K562 (cell line): Measurements from ENCODE around the gene LILRB3. TPM values are rescaled to one million over a fixed set of nuclear protein-coding genes. Genes with fewer than 3 reads are reported as not detected.
A peak's percentile ranks its signal among the peaks of the same experiment; 100 is the strongest.

Experiments
- CREBBP ChIP-seq: IDR thresholded peaks from one replicate; pipeline ENCODE4 v1.6.1; 2012; ENCODE audit warnings: low read depth, mild to moderate bottlenecking, control low read depth, inconsistent platforms, low read length
- ELK3 ChIP-seq: fragments of 450-650 bp; formaldehyde crosslinking; IDR thresholded peaks from 2 replicates; pipeline ENCODE4 v1.4.0; 2020; ENCODE audit warnings: mild to moderate bottlenecking
- ESRRA ChIP-seq: fragments of 450-650 bp; IDR thresholded peaks from 2 replicates; pipeline ENCODE4 v1.6.1; 2014; ENCODE audit warnings: low read depth, mild to moderate bottlenecking, moderate library complexity, borderline replicate concordance
- ETV5 ChIP-seq: sonication (generic); formaldehyde crosslinking; IDR thresholded peaks from 2 replicates; pipeline ENCODE4 v1.4.0; 2020; ENCODE audit warnings: low read depth, mild to moderate bottlenecking, missing genetic modification reagents
- HSF4 ChIP-seq: fragments of 250-450 bp; sonication (Bioruptor Pico); IDR thresholded peaks from 2 replicates; pipeline ENCODE4 v2.1.2; 2022; ENCODE audit warnings: mild to moderate bottlenecking, moderate library complexity, borderline replicate concordance
- NFIC ChIP-seq: fragments of 450-650 bp; IDR thresholded peaks from 2 replicates; pipeline ENCODE4 v1.6.1; 2017; ENCODE audit warnings: mild to moderate bottlenecking, inconsistent platforms
- PRDM10 ChIP-seq: fragments of 450-650 bp; IDR thresholded peaks from 2 replicates; pipeline ENCODE4 v1.6.1; 2018; ENCODE audit not compliant: partially characterized antibody
- PRPF4 ChIP-seq: fragments of 200-400 bp; formaldehyde crosslinking; IDR thresholded peaks from one replicate; pipeline ENCODE4 v1.6.1; 2017; ENCODE audit warnings: low read length, low read depth, mild to moderate bottlenecking; ENCODE audit not compliant: insufficient read depth, poor library complexity, severe bottlenecking
- RBM17 ChIP-seq: fragments of 200-400 bp; formaldehyde crosslinking; IDR thresholded peaks from 2 replicates; pipeline ENCODE4 v1.6.1; 2017; ENCODE audit warnings: low read depth, mild to moderate bottlenecking, low read length, borderline replicate concordance
- RCOR1 ChIP-seq, 2 experiments: IDR thresholded peaks; 2 replicates each; pipeline ENCODE4 v1.6.1; 2012; ENCODE audit warnings: low read depth in 2 of 2, low read length in 2 of 2, borderline replicate concordance in 1 of 2, improper control_type of control experiment in 1 of 2
- RHOXF2B ChIP-seq: fragments of 250-450 bp; sonication (Bioruptor Pico); conservative IDR thresholded peaks from 2 replicates; pipeline ENCODE4 v1.5.1; 2021
- SIRT6 ChIP-seq: IDR thresholded peaks from one replicate; pipeline ENCODE4 v1.6.1; 2012; ENCODE audit warnings: low read depth, mild to moderate bottlenecking, control low read depth, inconsistent platforms, low read length, moderate library complexity
- SMARCA4 ChIP-seq: fragments of 450-650 bp; IDR thresholded peaks from 2 replicates; pipeline ENCODE4 v1.6.1; 2016
- SP1 ChIP-seq: sonication (generic); formaldehyde crosslinking; IDR thresholded peaks from 2 replicates; pipeline ENCODE4 v1.8.1; 2022; ENCODE audit warnings: mild to moderate bottlenecking, missing genetic modification reagents
- TBL1XR1 ChIP-seq, 2 experiments: IDR thresholded peaks; 2 replicates each; pipeline ENCODE4 v1.6.1; 2012; ENCODE audit warnings: improper control_type of control experiment in 2 of 2, low read length in 2 of 2, mild to moderate bottlenecking in 1 of 2
- TEAD4 ChIP-seq, 2 experiments: sonication (generic) in 1 of 2; formaldehyde crosslinking in 1 of 2; IDR thresholded peaks; 2 replicates each; pipeline versions ENCODE4 v1.6.1 to v1.8.0; 2012 to 2022; ENCODE audit warnings: borderline replicate concordance in 1 of 2, inconsistent platforms in 1 of 2, low read length in 1 of 2, mild to moderate bottlenecking in 1 of 2, missing genetic modification reagents in 1 of 2
- polyA plus RNA-seq, 8 experiments: library from polyadenylated mRNA; depleted of rRNA in 4 of 8; stranded (reverse) in 5 of 8; unstranded in 3 of 8; fragments of >200 nt; fragmentation: Nextera tagmentation in 2 of 8; fragmentation: Illumina TruSeq in 1 of 8; extraction: Ambion mirVana in 2 of 8; extraction: Trizol in 1 of 8; gene quantifications; 2 replicates each; pipeline versions ENCODE4 v1.2.1 to v1.2.3, GENCODE V29; 2011 to 2014; ENCODE audit warnings: inconsistent platforms in 1 of 8, missing spikeins in 1 of 8
- total RNA-seq, 7 experiments: library from RNA; depleted of rRNA in 6 of 7; stranded (reverse); fragments of >200 nt in 6 of 7; fragmentation: Illumina TruSeq in 2 of 7; extraction: Trizol in 2 of 7; gene quantifications; 2 replicates each; pipeline versions ENCODE4 v1.2.1 to v1.2.3, GENCODE V29; 2011 to 2021; ENCODE audit warnings: low replicate concordance in 1 of 7
- TF ChIP-seq, protein P1 (sequence below): IDR thresholded peaks from 2 replicates; pipeline ENCODE4 v1.6.1; 2011; ENCODE audit warnings: borderline replicate concordance, low read depth, mild to moderate bottlenecking, moderate library complexity, low read length; ENCODE audit not compliant: insufficient read depth, poor library complexity, severe bottlenecking

LILRB3 gene
- total and polyA plus RNA-seq, 9 of the 15 experiments (the other 6 are each of a cell fraction or from before 2014, with no cell fraction given), result 0.01 to 0.09 TPM; not detected in 7

GRCh38 chr19:54231077-54231931, 8.5 kb upstream of the LILRB3 start (continued):
- no peak for TF ChIP-seq ELK3 (CRISPR knock-in tag)
- TF ChIP-seq ESRRA, result 0 out of 2 replicates have a peak, but pooled peaks have one; percentile 22
- 0 out of 2 replicates have a peak, but pooled peaks have one; percentile 24 for TF ChIP-seq SP1 (CRISPR knock-in tag)
- no peak for TF ChIP-seq SIRT6
- peak; percentile 26 to 91; a peak in 2 of 4 replicates for TF ChIP-seq RCOR1 (IDR thresholded peaks at IDR 0.05; ENCODE audit: borderline replicate concordance in 1 of 2, low read depth in 2 of 2, low read length in 2 of 2)
- TF ChIP-seq CREBBP, result no peak
- no peak for TF ChIP-seq PRPF4
- TF ChIP-seq PRDM10, result peak; percentile 5
- TF ChIP-seq SMARCA4, result peak; percentile 51
- peak; percentile 93 for TF ChIP-seq NFIC
- no peak for TF ChIP-seq HSF4 (CRISPR knock-in tag)
- no peak for TF ChIP-seq RHOXF2B (CRISPR knock-in tag)
- peak in 1 of 2 experiments; percentile 68; a peak in 1 of 4 replicates for TF ChIP-seq TBL1XR1 (IDR thresholded peaks at IDR 0.05; ENCODE audit: low read length in 2 of 2)
- peak; percentile 45 for TF ChIP-seq TEAD4 (IDR thresholded peaks at IDR 0.05; ENCODE audit: low read length)
- no peak for TF ChIP-seq TEAD4 (CRISPR knock-in tag; IDR thresholded peaks at IDR 0.05; ENCODE audit: borderline replicate concordance)
- no peak for TF ChIP-seq RBM17
- TF ChIP-seq ETV5, result peak; percentile 15; the same call in 1 of the 2 replicates
- TF ChIP-seq, protein P1, sequence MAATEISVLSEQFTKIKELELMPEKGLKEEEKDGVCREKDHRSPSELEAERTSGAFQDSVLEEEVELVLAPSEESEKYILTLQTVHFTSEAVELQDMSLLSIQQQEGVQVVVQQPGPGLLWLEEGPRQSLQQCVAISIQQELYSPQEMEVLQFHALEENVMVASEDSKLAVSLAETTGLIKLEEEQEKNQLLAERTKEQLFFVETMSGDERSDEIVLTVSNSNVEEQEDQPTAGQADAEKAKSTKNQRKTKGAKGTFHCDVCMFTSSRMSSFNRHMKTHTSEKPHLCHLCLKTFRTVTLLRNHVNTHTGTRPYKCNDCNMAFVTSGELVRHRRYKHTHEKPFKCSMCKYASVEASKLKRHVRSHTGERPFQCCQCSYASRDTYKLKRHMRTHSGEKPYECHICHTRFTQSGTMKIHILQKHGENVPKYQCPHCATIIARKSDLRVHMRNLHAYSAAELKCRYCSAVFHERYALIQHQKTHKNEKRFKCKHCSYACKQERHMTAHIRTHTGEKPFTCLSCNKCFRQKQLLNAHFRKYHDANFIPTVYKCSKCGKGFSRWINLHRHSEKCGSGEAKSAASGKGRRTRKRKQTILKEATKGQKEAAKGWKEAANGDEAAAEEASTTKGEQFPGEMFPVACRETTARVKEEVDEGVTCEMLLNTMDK, result peak; percentile 17
